ENCODE data around the gene VRK2. TPM values are rescaled to one million over a fixed set of nuclear protein-coding genes. Genes with fewer than 3 reads are reported as not detected.

The VRK2 gene
- total RNA-seq, 1 experiment from 2014 or later = 33.0 TPM

GRCh38 chr2:58131191-58132011 lies 84.8 kb downstream of the VRK2 start:
- ChIA-PET RAD21 (ENCODE audit: low non-redundant PET in 1 of 2, low total read pairs in 2 of 2, uncharacterized antibody in 2 of 2, unreplicated experiment in 2 of 2) (no interaction called here), CTCF (interaction anchor here (0.9 to 1.2 kb wide), 3 partner anchors 226 to 423 kb away, joined by 3 to 7 read pairs (median 6); no protein-coding TSS in a partner anchor), POLR2A (no interaction called here)
- H3K27ac ChIP-seq (ENCODE audit: low read depth, low read length) = no peak overlapping the region
- no peaks in the 10 kb centered on the region for H3K36me3 ChIP-seq (ENCODE audit: control insufficient read depth in 1 of 2, insufficient read depth in 2 of 2, low read length in 2 of 2)
- H2AFZ ChIP-seq (ENCODE audit: low read depth, low read length, poor library complexity, severe bottlenecking) = no peak overlapping the region
- H3K9me2 ChIP-seq (ENCODE audit: insufficient read depth) = no peaks in the 10 kb centered on the region
- no TSS peak for BruUV-seq (replicated peaks)
- intact Hi-C loops (cut with micrococcal nuclease) = loop anchor here (5.0 to 10.0 kb wide), 3 partner anchors 227 to 423 kb away; no protein-coding TSS in a partner anchor
- H3K79me2 ChIP-seq (ENCODE audit: insufficient read depth, low read length) = no peaks in the 10 kb centered on the region
- no peaks in the 10 kb centered on the region for H3K9me3 ChIP-seq (ENCODE audit: control insufficient read depth in 1 of 2, insufficient read depth in 1 of 2, low read depth in 1 of 2, low read length in 2 of 2)
- no peak overlapping the region for H3K9ac ChIP-seq (ENCODE audit: low read length)
- peaks cover 0 to 3% of the 10 kb centered on the region in 2 experiments; a peak in 1 of 4 replicates for H3K4me1 ChIP-seq (ENCODE audit: control insufficient read depth in 1 of 2, insufficient read depth in 2 of 2, low read length in 2 of 2)
- no peak overlapping the region for H3K4me3 ChIP-seq (replicated peaks in 1 of 2; ENCODE audit: low read depth in 1 of 2, low read length in 2 of 2)
- DNase-seq (ENCODE audit: low read depth, low spot score) = no peak
- H3K27me3 ChIP-seq (ENCODE audit: insufficient read depth, low read length) = no peaks in the 10 kb centered on the region
- no peak overlapping the region for H3K4me2 ChIP-seq (ENCODE audit: low read length)
- peak; percentile 65 for TF ChIP-seq RAD21 (IDR thresholded peaks at IDR 0.05; ENCODE audit: low read depth)
- TF ChIP-seq ZFX (IDR thresholded peaks at IDR 0.05) = no peak
- peak in 2 of 3 experiments; percentile 31 to 36; a peak in 2 of 6 replicates for TF ChIP-seq CTCF (IDR thresholded peaks at IDR 0.05 in 2 of 3, conservative IDR thresholded peaks at IDR 0.05 in 1 of 3; ENCODE audit: borderline replicate concordance in 1 of 3, insufficient read depth in 1 of 3, low read depth in 2 of 3, low read length in 2 of 3)
- H4K20me1 ChIP-seq (ENCODE audit: insufficient read depth) = no peaks in the 10 kb centered on the region
- no peak for ATAC-seq

- BruUV-seq (replicated peaks) = no TSS peak
- Histone ChIP-seq H2AFZ (ENCODE audit: low read depth, low read length, poor library complexity, severe bottlenecking) (no peak overlapping the region), H3K36me3 (ENCODE audit: control insufficient read depth in 1 of 2, insufficient read depth in 2 of 2, low read length in 2 of 2) (no peaks in the 10 kb centered on the region), H3K79me2 (ENCODE audit: insufficient read depth, low read length) (no peaks in the 10 kb centered on the region), H3K27me3 (ENCODE audit: insufficient read depth, low read length) (no peaks in the 10 kb centered on the region), H3K4me1 (ENCODE audit: control insufficient read depth in 1 of 2, insufficient read depth in 2 of 2, low read length in 2 of 2) (peaks cover 0 to 3% of the 10 kb centered on the region in 2 experiments; a peak in 1 of 4 replicates), H3K9ac (ENCODE audit: low read length) (no peak overlapping the region), H3K9me3 (ENCODE audit: control insufficient read depth in 1 of 2, insufficient read depth in 1 of 2, low read depth in 1 of 2, low read length in 2 of 2) (no peaks in the 10 kb centered on the region), H3K9me2 (ENCODE audit: insufficient read depth) (no peaks in the 10 kb centered on the region), H3K27ac (ENCODE audit: low read depth, low read length) (no peak overlapping the region), H4K20me1 (ENCODE audit: insufficient read depth) (no peaks in the 10 kb centered on the region), H3K4me2 (ENCODE audit: low read length) (no peak overlapping the region), H3K4me3 (replicated peaks in 1 of 2; ENCODE audit: low read depth in 1 of 2, low read length in 2 of 2) (no peak overlapping the region)
- ChIA-PET POLR2A (no interaction called here), RAD21 (ENCODE audit: low non-redundant PET in 1 of 2, low total read pairs in 2 of 2, uncharacterized antibody in 2 of 2, unreplicated experiment in 2 of 2) (no interaction called here), CTCF (no interaction called here)
- no peak for DNase-seq (ENCODE audit: low read depth, low spot score)
- intact Hi-C loops (cut with micrococcal nuclease) = loop anchor here (1.0 to 10.0 kb wide), 4 partner anchors 18 to 421 kb away; no protein-coding TSS in a partner anchor
- ATAC-seq = peak; percentile 36; the same call in 1 of the 2 replicates
- no peak for TF ChIP-seq EZH2 (IDR thresholded peaks at IDR 0.05)
- no peak for TF ChIP-seq ZNF274 (IDR thresholded peaks at IDR 0.05; ENCODE audit: low read depth, low read length)
- no peak for TF ChIP-seq SIN3A (IDR thresholded peaks at IDR 0.05; ENCODE audit: low read depth)
- no peak for TF ChIP-seq SP1 (IDR thresholded peaks at IDR 0.05; ENCODE audit: low read depth)
- no peak for TF ChIP-seq TCF7L2 (IDR thresholded peaks at IDR 0.05; ENCODE audit: borderline replicate concordance, extremely low read depth, insufficient read depth, insufficient read length)
- TF ChIP-seq ZBTB33 (IDR thresholded peaks at IDR 0.05; ENCODE audit: extremely low read depth, insufficient replicate concordance, low read length) = no peak
- TF ChIP-seq ZFX (IDR thresholded peaks at IDR 0.05) = no peak
- TF ChIP-seq REST (IDR thresholded peaks at IDR 0.05; ENCODE audit: low read depth) = no peak
These were observed 86.8 kb downstream of the VRK2 start for GRCh38 chr2:58133395-58133794.
